GM18520 (cell line): Measurements from ENCODE around the gene SLC35E1.
A peak's percentile ranks its signal among the peaks of the same experiment; 100 is the strongest.
"Not testable (repeated sequence)": the region's sequence is repeated elsewhere in the genome, so short reads cannot be mapped to it uniquely, and the experiment has no call there.

Source experiments
- ATAC-seq: cut with Tn5 transposase; IDR thresholded peaks from one replicate; pipeline ENCODE4 v1.9.1; 2021; ENCODE audit not compliant: unreplicated experiment

The SLC35E1 gene

GRCh38 chr19:16554776-16555175 is 17.4 kb downstream of the SLC35E1 start:
- no peak for ATAC-seq

DNA sequence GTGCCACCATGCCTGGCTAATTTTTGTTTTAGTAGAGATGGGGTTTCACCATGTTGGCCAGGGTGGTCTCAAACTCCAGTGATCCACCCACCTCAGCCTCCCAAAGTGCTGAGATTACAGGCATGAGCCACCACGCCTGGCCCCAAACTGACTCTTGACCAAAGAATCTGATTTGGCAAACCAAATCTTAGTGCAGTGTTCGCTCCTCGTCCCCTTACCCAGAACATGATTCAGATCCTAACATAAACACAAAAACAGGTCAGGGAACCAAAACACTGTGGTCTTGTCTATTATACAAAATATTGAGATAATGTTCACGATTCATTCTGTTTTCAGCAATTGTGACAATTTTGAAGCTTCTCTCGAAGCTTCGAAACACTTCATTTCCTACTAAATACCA is 20.3 kb downstream of the SLC35E1 start:
- ATAC-seq = not testable (repeated sequence)

DNA sequence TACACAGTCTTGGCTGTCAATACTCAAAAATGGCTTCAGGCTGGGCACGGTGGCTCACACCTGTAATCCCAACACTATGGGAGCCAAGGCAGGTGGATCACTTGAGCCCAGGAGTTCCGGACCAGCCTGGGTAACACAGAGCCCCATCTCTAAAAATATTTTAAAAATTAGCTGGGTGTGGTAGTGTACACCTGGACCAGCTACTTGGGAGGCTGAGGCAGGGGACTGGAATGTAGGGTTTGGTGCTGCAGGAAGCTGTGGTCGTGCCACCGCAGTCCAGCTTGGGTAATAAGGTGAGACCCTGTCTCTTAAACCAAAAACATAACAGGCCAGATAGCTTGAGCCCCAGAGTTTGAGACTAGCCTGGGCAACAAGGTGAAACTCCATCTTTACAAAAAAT is 23.3 kb downstream of the SLC35E1 start:
- ATAC-seq = no peak

GRCh38 chr19:16544473-16545231 is 27.6 kb downstream of the SLC35E1 start:
- ATAC-seq = no peak

GRCh38 chr19:16543734-16544133 is 28.5 kb downstream of the SLC35E1 start:
- ATAC-seq = not testable (repeated sequence)

DNA sequence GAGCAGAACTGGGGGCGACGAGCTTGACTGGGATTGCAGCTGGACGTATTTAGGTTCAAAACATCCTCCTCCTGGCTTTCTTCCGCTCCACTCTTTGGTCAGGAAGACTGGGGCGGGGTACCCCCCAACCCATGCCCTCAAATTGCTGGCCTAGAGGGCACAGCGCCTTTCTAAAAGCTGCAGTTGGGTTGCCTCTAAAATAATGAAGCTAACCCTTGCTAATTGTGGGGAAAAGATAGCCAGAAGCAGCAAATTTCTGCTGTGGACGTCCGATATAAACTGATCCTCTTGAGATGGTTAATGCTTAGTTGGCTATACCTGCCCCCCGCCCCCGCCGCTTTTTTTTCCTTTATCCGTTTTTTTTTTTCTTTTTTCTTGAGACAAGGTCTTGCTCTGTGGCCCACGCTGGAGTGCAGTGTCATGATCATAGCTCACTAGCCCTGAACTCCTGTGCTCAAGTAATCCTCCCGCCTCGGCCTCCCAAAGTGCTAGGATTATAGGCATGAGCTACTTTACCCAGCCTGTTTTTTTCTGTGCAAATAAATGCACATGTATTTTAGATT is 29.2 kb downstream of the SLC35E1 start:
- ATAC-seq = no peak

DNA sequence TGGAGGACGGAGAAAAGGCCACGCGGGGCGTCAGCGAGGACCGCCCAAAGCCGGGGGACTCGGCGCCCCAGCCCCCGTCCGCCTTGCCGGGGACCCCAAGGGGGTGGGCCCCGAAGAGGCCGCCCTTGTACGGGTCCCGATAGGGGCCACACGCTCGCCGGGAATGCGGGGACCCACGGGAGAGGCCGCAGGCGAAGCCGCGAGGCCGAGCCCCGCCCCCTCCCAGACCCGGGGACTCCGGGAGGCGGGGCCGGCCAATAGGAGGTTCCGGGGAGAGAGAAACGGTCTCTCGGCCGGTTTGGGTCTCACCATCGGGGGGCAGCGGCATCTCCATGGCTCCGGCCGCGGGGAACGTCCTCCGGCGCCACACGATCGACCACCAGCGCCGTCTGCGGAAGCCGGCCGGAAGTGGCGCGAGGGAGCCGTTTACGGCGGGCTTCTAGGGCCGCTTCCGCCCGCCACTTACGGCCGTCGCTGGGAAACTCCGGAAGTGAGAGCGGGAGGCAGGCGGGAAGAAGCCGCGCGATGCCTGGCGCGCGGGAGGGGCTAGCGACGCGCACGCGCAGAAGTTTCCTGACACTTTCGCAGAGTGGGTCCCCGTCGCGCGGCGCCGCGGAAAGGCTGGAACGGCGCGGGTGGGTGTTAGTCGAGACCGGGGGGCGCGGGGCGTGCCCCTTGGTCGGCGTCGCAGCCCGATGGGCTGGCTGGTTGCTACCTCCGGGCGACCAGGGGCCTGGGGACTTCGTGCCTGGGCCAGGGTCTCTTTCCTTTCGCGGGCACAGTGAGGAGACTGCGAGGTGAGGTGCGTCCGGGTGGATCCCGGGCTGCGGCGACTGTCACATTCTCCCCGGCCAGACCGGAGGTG is 29.9 kb downstream of the SLC35E1 start, which contains the start of gene CHERP:
TSS of gene CHERP (minus strand) at position 393 of the 865 bp plus-strand sequence. CDS start at position 334, 59 bp downstream.
- peak; percentile 69 for ATAC-seq

DNA sequence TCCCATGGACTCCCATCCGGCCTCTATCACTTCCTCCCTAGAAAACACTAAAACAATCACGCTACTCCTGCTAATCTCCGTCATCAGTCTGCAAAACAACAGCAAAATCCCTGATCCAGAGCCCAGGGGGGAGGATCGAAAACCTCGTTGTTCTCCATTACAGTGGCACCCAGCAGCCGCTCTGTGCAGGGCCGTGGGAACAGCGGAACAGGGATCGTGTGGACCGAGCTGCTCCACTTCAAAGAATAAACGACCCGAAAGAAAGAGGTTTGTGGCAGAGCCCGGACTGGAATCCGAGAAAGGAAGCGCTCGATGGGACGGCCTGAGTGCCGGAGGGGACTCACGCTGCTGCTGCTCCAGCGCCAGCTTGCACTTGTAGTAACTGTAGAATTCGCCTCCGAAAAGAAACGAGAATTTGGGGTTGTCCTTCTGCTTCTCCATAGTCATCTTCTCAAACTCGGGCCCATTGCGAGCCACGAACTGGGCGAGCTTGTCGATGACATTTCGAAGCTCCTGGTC is 30.6 kb downstream of the SLC35E1 start:
- no peak for ATAC-seq

DNA sequence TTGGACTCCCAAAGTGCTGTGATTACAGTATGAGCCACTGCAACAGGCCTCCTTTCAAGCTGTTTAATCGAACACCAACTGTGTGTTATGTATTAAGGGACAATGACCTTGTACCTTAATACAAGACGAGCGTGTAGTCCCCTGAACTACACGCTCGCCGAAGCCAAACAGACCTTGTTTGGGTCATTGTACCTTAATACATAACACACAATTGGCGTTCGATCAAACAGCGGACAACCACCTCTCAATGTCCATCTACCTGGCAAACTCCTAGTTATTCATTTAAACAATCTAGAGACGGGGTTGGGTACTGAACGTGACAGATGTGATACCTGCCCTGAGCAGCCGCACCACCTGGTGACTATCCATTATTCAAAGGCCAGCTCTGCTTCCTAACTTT is 31.3 kb downstream of the SLC35E1 start:
- no peak for ATAC-seq

- no peak for ATAC-seq
Measured at GRCh38 chr19:16537111-16537510, 35.1 kb downstream of the SLC35E1 start.

DNA sequence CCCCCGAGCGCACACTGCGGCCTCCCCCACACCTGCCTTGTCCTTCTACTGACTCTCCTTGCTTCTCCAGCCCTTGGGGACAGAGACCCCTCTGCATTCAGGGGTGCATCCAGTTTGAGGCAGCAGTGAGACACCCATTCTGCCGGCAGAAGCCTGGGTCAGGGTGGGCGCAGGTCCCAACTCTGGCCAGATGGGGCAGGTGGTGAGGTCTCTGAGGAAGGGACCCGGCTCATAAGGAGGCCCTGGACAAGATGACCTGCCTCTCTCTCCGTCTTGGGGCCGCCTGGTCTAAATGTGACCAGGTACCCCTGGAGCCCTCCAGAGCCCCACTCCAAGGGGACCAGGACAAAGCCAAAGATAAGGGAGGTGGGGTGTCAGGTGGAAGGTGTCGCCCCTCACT is 36.1 kb downstream of the SLC35E1 start:
- no peak for ATAC-seq

GRCh38 chr19:16535381-16535780 is 36.8 kb downstream of the SLC35E1 start:
- ATAC-seq = no peak

DNA sequence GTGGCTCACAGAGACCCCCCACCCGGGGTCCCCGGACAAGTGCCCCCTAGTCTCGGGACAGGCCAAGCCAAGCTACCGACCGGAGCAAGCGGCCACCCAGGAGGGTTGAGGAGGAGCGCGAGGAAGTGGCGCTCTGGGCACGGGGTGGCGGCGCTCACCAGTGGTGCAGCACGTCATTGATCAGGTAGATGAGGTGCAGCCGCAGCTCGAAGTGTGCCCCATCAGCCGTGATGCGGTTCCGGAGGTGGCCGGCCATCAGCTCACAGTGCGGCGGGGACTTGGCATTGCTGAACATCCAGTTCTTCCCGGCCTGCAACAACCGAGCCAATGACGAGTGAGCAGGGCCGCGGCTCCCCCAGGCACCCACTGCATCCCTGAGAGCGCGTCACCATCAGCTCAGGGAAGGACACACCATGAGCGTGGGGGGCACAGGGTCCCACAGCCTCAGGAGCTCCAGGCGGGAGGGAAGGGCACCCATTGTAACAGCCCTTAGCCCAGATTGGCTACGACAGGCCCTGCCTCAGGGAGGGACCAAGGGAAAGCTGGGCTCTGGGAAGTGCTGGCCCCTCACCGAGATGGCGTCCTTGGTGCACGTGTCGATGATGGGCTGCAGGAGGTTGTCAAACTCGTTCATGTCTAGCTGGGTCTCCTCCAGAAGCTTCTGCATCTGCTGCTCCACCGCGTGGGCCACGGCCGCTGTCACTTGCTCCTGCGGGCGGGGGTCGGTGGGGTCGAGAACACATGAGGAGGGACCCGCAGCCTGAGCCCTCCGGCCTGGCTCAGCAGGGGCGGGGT is 39.6 kb downstream of the SLC35E1 start:
- ATAC-seq = no peak

DNA sequence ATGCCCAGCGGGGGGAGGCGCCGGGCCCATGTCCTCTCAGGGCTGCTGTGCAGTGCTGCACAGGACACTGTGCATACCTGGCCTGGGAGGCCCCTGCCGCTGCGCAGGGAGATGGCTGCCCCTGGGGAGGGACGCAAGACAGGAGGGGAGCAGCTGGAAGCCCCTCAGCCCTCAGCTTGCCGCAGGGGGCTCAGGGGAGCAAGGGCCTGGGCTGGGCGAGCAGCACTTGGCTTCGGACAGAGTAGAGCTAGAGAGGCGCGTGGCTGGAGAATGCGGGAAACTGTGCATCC is 40.9 kb downstream of the SLC35E1 start:
- ATAC-seq = no peak

- no peak for ATAC-seq
Measured at GRCh38 chr19:16530540-16531379, 41.5 kb downstream of the SLC35E1 start.

DNA sequence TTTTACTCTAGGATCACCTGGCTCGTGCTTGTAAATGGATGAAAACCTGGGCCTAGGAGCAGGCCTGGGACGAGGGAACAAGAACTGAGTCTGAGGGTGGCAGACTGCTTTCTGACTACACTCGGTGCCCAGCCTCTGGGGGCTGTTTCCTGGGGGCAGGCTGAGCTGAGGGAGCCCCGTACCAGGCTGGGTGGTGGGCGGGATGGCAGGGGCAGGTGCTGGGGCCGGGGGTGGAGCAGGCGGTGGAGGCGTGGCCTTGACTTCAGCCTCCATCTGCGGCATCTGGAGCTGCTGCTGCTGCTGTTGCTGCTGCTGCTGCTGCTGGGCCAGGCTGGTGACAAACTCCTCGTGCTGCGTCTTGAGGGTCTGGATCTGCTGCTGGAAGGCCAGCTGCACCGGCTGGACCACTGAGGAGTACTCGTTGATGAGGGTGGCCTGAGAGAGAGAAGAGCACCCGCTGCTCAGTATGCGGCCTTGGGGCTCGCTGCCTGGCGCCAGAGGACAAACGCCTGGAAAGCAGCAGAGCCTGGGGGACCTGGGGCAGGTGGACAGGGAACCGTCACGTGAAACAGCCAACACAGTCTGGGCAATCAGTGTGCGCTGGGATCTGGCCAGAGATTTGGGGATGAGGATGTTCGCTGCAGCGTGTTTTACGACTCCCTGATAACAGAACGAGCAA is 42.6 kb downstream of the SLC35E1 start:
- ATAC-seq = no peak

- no peak for ATAC-seq
Measured at GRCh38 chr19:16527971-16528521, 44.2 kb downstream of the SLC35E1 start.

DNA sequence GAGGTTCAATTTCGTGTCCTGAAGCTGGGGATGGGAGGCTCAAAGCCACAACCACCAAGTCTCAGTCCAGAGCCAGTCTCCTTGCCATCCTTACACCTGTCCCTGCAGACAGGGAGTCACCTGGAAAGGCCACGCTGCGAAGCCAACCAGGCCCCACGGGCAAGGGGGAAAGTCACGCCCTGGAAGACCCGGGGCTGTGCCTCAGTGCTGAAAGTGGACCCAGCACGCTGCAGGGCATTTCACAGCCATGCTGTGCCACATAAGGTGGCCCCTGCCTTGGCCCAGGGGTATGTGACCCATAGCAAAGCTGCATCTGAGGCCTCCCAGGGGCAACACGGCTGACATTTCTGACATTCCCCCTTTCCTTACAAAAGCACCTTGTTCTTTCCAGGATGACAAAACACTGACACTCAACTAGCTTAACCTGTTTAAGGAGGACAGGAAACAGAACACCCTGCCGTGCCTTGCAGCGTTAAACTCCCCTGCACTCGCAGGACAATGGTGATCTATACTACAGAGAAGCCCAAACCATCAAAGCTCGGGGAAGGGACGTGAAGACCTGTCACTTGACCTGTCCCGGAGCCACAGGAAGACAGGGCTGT is 44.8 kb downstream of the SLC35E1 start:
- no peak for ATAC-seq
